ENCODE measurements around the gene CCNG1. TPM values are rescaled to one million over a fixed set of nuclear protein-coding genes. Genes with fewer than 3 reads are reported as not detected.
"Not testable (repeated sequence)": the region's sequence is repeated elsewhere in the genome, so short reads cannot be mapped to it uniquely, and the experiment has no call there.

Gene CCNG1, protein sequence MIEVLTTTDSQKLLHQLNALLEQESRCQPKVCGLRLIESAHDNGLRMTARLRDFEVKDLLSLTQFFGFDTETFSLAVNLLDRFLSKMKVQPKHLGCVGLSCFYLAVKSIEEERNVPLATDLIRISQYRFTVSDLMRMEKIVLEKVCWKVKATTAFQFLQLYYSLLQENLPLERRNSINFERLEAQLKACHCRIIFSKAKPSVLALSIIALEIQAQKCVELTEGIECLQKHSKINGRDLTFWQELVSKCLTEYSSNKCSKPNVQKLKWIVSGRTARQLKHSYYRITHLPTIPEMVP
- total RNA-seq, result 71.2 and 73.0 TPM in 2 replicates

DNA sequence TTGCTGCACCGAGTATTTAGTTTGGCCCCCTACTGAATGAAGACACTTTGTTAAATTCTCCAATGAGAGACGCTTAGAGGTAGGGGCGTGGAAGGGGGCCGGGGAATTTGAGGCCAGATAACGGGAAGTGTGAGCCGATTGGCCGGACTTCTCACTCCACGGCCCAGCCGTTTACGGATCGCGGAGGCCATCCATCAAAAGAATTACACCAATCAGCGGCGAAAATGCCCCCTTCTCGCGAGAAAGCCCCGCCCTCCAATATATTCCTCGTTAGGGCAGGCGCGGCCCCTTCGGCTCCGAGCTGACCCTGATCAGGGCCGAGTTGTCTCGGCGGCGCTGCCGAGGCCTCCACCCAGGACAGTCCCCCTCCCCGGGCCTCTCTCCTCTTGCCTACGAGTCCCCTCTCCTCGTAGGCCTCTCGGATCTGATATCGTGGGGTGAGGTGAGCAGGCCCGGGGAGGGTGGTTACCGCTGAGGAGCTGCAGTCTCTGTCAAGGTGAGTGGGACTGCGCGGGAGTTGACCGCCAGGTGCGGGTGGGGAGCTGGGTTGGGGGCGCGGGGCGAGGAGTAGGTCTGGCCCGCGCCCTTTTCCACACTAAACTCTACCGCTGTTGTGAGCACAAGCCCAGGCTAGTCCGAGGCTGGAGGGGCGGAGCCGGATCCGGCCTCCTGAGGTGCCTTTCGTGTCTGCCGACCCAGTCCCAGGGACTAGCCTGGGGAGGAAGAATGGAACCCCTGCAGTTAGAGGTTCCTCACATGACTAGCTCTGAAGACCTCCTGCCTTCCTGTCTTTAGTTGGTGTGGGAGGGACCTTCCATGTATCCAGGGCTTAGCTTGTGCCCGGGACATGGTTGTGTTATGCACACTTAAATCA is at the start of gene CCNG1:
Gene CCNG1 (plus strand): TSS at position 287 of the 874 bp plus-strand sequence. CDS start 1,662 bp downstream, outside the sequence.
- TF ChIP-seq, protein P1, sequence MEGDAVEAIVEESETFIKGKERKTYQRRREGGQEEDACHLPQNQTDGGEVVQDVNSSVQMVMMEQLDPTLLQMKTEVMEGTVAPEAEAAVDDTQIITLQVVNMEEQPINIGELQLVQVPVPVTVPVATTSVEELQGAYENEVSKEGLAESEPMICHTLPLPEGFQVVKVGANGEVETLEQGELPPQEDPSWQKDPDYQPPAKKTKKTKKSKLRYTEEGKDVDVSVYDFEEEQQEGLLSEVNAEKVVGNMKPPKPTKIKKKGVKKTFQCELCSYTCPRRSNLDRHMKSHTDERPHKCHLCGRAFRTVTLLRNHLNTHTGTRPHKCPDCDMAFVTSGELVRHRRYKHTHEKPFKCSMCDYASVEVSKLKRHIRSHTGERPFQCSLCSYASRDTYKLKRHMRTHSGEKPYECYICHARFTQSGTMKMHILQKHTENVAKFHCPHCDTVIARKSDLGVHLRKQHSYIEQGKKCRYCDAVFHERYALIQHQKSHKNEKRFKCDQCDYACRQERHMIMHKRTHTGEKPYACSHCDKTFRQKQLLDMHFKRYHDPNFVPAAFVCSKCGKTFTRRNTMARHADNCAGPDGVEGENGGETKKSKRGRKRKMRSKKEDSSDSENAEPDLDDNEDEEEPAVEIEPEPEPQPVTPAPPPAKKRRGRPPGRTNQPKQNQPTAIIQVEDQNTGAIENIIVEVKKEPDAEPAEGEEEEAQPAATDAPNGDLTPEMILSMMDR (IDR thresholded peaks at IDR 0.05), result no peak
- ChIA-PET POLR2A (interaction anchor here (0.8 to 3.6 kb wide), 7 partner anchors 23 to 479 kb away, joined by 3 to 91 read pairs (median 4); partner anchors contain the start of genes HMMR, MAT2B and NUDCD2), CTCF (interaction anchor here (1.5 kb wide), 1 partner anchor 22 kb away, joined by 7 read pairs; the partner anchor contains the start of genes HMMR and NUDCD2)
- no peaks in the 10 kb centered on the region for H3K27me3 Mint-ChIP-seq
- intact Hi-C loops (cut with micrococcal nuclease), result loop anchor here (1.0 kb wide), 3 partner anchors 23 to 478 kb away; partner anchors contain the start of genes HMMR, MAT2B and NUDCD2
- peaks cover 34% of the 10 kb centered on the region for H3K4me1 Mint-ChIP-seq
- H3K36me3 Mint-ChIP-seq (ENCODE audit: low read depth), result peaks cover 26% of the 10 kb centered on the region
- H3K4me3 Mint-ChIP-seq, result peak within 1 kb of the TSS; percentile 89
- ATAC-seq (ENCODE audit: low read depth) (peak; percentile 97), DNase-seq (peak; percentile 76)
- H3K9me3 Mint-ChIP-seq, result no peaks in the 10 kb centered on the region
- peak within 1 kb of the TSS; percentile 89 for H3K27ac Mint-ChIP-seq

DNA sequence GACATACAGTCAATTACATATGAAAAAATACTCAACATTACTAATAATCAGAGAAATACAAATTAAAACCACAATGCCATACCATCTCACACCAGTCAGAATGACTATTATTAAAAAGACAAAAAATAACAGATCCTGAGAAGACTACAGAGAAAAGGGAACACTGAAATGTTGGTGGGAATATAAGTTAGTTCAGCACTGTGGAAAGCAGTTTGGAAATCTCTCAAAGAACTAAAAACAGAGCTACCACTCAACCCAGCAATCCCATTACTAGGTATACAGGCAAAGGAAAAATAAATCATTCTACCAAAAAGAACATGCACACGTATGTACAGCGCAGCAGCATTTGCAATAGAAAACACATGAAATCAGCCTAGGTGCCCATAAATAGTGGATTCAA is 41.6 kb upstream of the CCNG1 start:
- ATAC-seq (ENCODE audit: low read depth) (no peak), DNase-seq (no peak)
- H3K36me3 Mint-ChIP-seq (ENCODE audit: low read depth), result no peaks in the 10 kb centered on the region
- intact Hi-C loops (cut with micrococcal nuclease), result no loop called here
- H3K4me1 Mint-ChIP-seq, result no peaks in the 10 kb centered on the region
- no peak overlapping the region for H3K4me3 Mint-ChIP-seq
- TF ChIP-seq, protein P1 (IDR thresholded peaks at IDR 0.05), result no peak
- ChIA-PET CTCF (no interaction called here), POLR2A (no interaction called here)
- no peak overlapping the region for H3K27ac Mint-ChIP-seq
- H3K27me3 Mint-ChIP-seq, result peaks cover 20% of the 10 kb centered on the region
- no peaks in the 10 kb centered on the region for H3K9me3 Mint-ChIP-seq

DNA sequence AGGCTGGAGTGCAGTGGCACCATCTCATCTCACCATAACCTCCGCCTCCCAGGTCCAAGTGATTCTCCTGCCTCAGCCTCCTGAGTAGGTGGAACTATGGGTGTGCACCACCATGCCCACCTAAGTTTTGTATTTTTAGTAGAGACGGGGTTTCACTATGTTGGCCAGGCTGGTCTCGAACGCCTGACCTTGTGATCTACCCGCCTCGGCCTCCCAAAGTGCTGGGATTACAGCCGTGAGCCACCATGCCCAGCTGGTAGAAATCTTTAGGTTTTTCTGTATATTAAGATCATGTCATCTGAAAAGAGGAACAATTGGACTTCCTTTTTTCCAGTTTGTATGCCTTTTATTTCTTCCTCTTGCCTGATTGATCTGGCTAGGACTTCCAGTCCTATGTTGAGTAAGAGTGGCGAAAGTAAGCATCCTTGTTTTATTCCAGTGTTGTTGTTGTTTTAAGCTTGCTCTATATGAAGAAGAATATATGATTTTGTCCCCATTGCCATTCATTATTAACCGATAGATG is 40.5 kb upstream of the CCNG1 start:
- POLR2A ChIA-PET; H3K27ac Mint-ChIP-seq; CTCF ChIA-PET; DNase-seq; H3K4me1 Mint-ChIP-seq; H3K36me3 Mint-ChIP-seq (ENCODE audit: low read depth); intact Hi-C loops (cut with micrococcal nuclease); H3K4me3 Mint-ChIP-seq; H3K9me3 Mint-ChIP-seq; ATAC-seq (ENCODE audit: low read depth): not testable (repeated sequence)
- peaks cover 17% of the 10 kb centered on the region for H3K27me3 Mint-ChIP-seq

DNA sequence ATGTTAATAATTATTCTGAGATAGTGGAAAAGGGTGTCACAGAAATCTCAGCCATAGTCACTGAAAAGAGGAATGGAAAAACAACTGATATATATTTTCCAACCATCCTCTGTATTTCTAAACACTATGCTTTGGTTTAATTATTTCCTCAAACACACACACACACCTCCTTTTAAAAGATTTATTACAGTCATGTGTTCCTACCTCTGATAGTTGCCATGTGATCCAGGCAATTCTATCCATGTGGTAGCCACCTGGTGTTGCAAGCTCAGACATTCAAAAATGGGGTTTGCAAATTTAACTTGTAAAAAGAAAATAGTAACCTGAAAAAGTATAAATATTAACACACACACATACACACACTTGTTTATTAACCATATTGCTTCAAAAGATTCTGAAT is 40.0 kb upstream of the CCNG1 start:
- intact Hi-C loops (cut with micrococcal nuclease), result no loop called here
- Mint-ChIP-seq H3K9me3 (no peaks in the 10 kb centered on the region), H3K36me3 (ENCODE audit: low read depth) (no peaks in the 10 kb centered on the region), H3K27ac (no peak overlapping the region), H3K27me3 (peaks cover 17% of the 10 kb centered on the region), H3K4me3 (no peak overlapping the region), H3K4me1 (no peaks in the 10 kb centered on the region)
- ChIA-PET POLR2A (no interaction called here), CTCF (no interaction called here)
- TF ChIP-seq, protein P1 (IDR thresholded peaks at IDR 0.05), result no peak
- ATAC-seq (ENCODE audit: low read depth) (no peak), DNase-seq (no peak)

DNA sequence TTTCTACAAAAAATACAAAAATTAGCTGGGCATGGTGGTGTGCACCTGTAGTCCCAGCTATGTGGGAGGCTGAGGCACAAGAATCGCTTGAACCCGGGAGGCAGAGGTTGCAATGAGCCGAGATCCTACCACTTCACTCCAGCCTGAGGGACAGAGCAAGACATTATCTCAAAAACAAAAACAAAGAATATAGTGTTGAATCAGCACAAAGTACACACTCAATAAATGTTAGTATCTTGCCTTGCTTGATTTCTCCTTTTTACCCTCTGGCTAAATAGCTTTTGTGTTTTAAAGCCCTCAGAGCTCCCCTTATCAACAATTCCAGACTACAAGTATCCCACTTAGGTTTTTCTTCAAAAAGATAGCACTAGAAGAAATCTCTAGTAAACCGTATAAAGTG is 37.5 kb upstream of the CCNG1 start:
- no peaks in the 10 kb centered on the region for H3K36me3 Mint-ChIP-seq (ENCODE audit: low read depth)
- POLR2A ChIA-PET, result no interaction called here
- intact Hi-C loops (cut with micrococcal nuclease), result no loop called here
- no peak overlapping the region for H3K4me3 Mint-ChIP-seq
- peaks cover 14% of the 10 kb centered on the region for H3K27me3 Mint-ChIP-seq
- CTCF ChIA-PET, result interaction anchor here (0.6 to 1.4 kb wide), 2 partner anchors 9 to 1440 kb away, joined by 3 to 12 read pairs; no protein-coding TSS in a partner anchor
- DNase-seq (no peak), ATAC-seq (ENCODE audit: low read depth) (no peak)
- no peak overlapping the region for H3K27ac Mint-ChIP-seq
- TF ChIP-seq, protein P1 (IDR thresholded peaks at IDR 0.05), result no peak
- H3K9me3 Mint-ChIP-seq, result no peaks in the 10 kb centered on the region
- H3K4me1 Mint-ChIP-seq, result no peaks in the 10 kb centered on the region
